A673 (cell line): ENCODE results near the gene CHD5. TPM values are rescaled to one million over a fixed set of nuclear protein-coding genes. Genes with fewer than 3 reads are reported as not detected.

Source experiments
- BruUV-seq: library from RNA; stranded (reverse); fragments of 400-500 nt; replicated peaks from 2 replicates; lab custom pipeline; 2021; lab: Mats Ljungman, UMichigan
- CTCF ChIA-PET: fragments of 300-600 bp; sonication (Branson Sonifier 250); formaldehyde crosslinking; loops from one replicate; lab custom pipeline; 2022; ENCODE audit warnings: antibody characterized with exemption; lab: Charles Lee
- POLR2A ChIA-PET: fragments of 300-600 bp; sonication (Branson Sonifier 250); formaldehyde crosslinking; loops from one replicate; lab custom pipeline; 2022; ENCODE audit warnings: antibody characterized with exemption; ENCODE audit not compliant: low non-redundant PET; lab: Charles Lee
- DNase-seq: peaks from one replicate; pipeline ENCODE4 v3.0.0-alpha.2; 2015; ENCODE audit warnings: low spot score
- H3K27ac ChIP-seq: fragments of 200-600 bp; sonication (generic); 2 replicates; pipeline ENCODE4 v1.5.1; 2016; ENCODE audit warnings: mixed run types, low read depth, mild to moderate bottlenecking, mixed read lengths, antibody characterized with exemption, low read length; ENCODE audit not compliant: poor library complexity, severe bottlenecking
- H3K27me3 ChIP-seq: fragments of 200-600 bp; sonication (generic); replicated peaks from 2 replicates; pipeline ENCODE4 v1.6.1; 2017; ENCODE audit warnings: mixed run types, low read depth, mild to moderate bottlenecking, mixed read lengths, antibody characterized with exemption, low read length; ENCODE audit not compliant: insufficient read depth, poor library complexity
- H3K36me3 ChIP-seq: fragments of 200-600 bp; sonication (generic); 2 replicates; pipeline ENCODE4 v1.6.1; 2016; ENCODE audit warnings: mixed run types, mild to moderate bottlenecking, mixed read lengths, antibody characterized with exemption, low read length; ENCODE audit not compliant: insufficient read depth, poor library complexity, severe bottlenecking
- H3K4me1 ChIP-seq: fragments of 200-600 bp; sonication (generic); 2 replicates; pipeline ENCODE4 v1.6.1; 2017; ENCODE audit warnings: mixed run types, mild to moderate bottlenecking, mixed read lengths, antibody characterized with exemption, low read length; ENCODE audit not compliant: insufficient read depth, poor library complexity, severe bottlenecking
- H3K4me3 ChIP-seq: fragments of 200-600 bp; sonication (generic); 2 replicates; pipeline ENCODE4 v1.5.1; 2016; ENCODE audit warnings: low read depth, mixed run types, mild to moderate bottlenecking, mixed read lengths, low read length; ENCODE audit not compliant: poor library complexity, severe bottlenecking
- H3K9me3 ChIP-seq: fragments of 200-600 bp; sonication (generic); 2 replicates; pipeline ENCODE4 v1.6.1; 2016; ENCODE audit warnings: mixed run types, low read depth, mild to moderate bottlenecking, mixed read lengths, antibody characterized with exemption, low read length; ENCODE audit not compliant: poor library complexity, severe bottlenecking
- EZH2 ChIP-seq: fragments of 200-600 bp; sonication (generic); IDR thresholded peaks from 2 replicates; pipeline ENCODE4 v1.6.1; 2017; ENCODE audit warnings: borderline replicate concordance, low read depth, mild to moderate bottlenecking, mixed read lengths, antibody characterized with exemption, low read length; ENCODE audit not compliant: poor library complexity, severe bottlenecking
- intact Hi-C: fragments of 100-400 bp; cut with micrococcal nuclease; formaldehyde crosslinking; loops from one replicate; pipeline ENCODE4 v1.10.0; 2022; ENCODE audit not compliant: unreplicated experiment
- total RNA-seq: library from RNA; stranded (reverse); gene quantifications from 2 replicates; pipeline ENCODE4 v1.2.3, GENCODE V29; 2021
- TF ChIP-seq, protein P1 (sequence below): fragments of 300-800, 200-600 bp; sonication (generic); conservative IDR thresholded peaks from 2 replicates; pipeline ENCODE4 v1.5.1; 2017; ENCODE audit warnings: low read depth, mild to moderate bottlenecking, antibody characterized with exemption, low read length, moderate library complexity, mixed read lengths

The CHD5 gene
- total RNA-seq, 1 experiment from 2014 or later, result 0.58 TPM

DNA sequence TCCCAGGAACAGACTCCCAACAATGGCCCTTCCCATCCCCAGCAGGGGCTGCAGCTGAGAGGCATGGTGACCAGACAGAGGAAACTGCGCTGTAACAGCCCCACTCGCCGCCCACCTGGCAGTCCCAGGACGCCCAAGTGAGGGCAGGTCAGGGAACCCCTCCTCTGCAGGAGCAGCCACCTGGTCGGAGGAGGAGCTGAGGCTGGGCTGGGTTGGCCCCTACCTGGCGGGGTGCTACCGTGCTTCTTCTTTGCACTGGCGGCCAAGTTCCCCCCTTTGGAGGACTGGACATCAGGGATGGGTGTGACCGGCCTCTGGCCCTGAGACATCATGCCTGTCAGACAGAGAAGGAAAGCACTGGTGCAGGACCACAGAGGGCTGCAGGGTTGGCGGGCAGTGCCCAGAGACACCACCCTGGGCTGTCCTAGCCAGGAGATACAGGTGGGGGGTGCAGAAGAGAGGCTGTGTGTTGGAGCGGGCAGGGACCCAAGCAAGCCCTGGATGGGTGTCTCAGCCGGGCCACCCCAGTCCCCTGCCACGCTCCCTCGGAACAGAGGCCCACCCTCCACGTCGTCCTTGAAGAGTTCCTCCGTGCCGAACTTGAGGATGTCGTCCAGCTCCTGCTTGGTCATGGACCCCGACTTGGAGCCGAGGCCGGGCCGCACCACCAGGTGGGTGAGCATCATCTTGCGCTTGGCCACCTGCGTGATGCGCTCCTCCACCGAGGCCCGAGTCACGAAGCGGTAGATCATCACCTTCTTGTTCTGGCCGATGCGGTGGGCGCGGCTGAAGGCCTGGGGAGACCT, 51.6 kb downstream of the CHD5 start:
- CTCF ChIA-PET, result no interaction called here
- Histone ChIP-seq H3K4me3 (no peak overlapping the region), H3K4me1 (peaks cover 5% of the 10 kb centered on the region), H3K9me3 (no peaks in the 10 kb centered on the region), H3K27me3 (no peaks in the 10 kb centered on the region), H3K36me3 (no peaks in the 10 kb centered on the region), H3K27ac (no peak overlapping the region)
- DNase-seq, result no peak
- intact Hi-C loops, result no loop called here
- TF ChIP-seq EZH2, result no peak
- TF ChIP-seq, protein P1, sequence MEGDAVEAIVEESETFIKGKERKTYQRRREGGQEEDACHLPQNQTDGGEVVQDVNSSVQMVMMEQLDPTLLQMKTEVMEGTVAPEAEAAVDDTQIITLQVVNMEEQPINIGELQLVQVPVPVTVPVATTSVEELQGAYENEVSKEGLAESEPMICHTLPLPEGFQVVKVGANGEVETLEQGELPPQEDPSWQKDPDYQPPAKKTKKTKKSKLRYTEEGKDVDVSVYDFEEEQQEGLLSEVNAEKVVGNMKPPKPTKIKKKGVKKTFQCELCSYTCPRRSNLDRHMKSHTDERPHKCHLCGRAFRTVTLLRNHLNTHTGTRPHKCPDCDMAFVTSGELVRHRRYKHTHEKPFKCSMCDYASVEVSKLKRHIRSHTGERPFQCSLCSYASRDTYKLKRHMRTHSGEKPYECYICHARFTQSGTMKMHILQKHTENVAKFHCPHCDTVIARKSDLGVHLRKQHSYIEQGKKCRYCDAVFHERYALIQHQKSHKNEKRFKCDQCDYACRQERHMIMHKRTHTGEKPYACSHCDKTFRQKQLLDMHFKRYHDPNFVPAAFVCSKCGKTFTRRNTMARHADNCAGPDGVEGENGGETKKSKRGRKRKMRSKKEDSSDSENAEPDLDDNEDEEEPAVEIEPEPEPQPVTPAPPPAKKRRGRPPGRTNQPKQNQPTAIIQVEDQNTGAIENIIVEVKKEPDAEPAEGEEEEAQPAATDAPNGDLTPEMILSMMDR, result no peak
- POLR2A ChIA-PET, result no interaction called here
- BruUV-seq, result no TSS peak

DNA sequence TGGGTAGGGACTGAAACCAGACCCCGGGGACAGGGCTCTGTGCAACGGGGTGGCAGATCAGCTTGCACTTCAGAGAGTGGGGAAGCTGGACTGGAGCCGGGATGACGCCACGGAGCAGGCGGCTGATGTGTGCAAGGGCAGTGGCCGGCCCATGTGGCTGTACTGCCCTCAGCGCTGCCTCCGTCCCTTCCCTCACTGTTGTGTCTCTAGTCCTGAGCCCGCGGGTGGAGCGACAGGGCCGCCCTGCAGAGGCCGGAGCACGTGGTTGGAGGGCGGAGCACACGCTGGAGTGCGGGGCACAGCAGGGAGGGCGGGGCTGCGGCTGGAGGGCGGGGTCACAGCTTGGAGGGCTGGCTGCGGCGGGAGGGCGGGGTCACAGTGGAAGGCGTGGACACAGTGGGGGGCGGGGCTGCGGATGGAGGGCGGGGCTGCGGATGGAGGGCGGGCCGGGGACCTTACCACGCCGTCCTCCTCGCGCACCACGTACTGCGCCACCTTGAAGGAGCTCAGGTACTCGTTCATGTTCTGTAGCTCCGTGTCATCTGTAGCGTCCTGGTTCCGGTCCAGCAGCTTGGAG, 52.4 kb downstream of the CHD5 start:
- DNase-seq, result peak; percentile 86
- CTCF ChIA-PET, result interaction anchor here (0.6 to 0.7 kb wide), 2 partner anchors 286 to 1112 kb away, joined by 6 to 7 read pairs; no protein-coding TSS in a partner anchor
- H3K9me3 ChIP-seq, result no peaks in the 10 kb centered on the region
- TF ChIP-seq, protein P1, result no peak
- no peak for TF ChIP-seq EZH2
- peaks cover 5% of the 10 kb centered on the region for H3K4me1 ChIP-seq
- no peak overlapping the region for H3K27ac ChIP-seq
- POLR2A ChIA-PET, result no interaction called here
- H3K27me3 ChIP-seq, result no peaks in the 10 kb centered on the region
- H3K36me3 ChIP-seq, result no peaks in the 10 kb centered on the region
- no peak overlapping the region for H3K4me3 ChIP-seq
- intact Hi-C loops, result no loop called here
- no TSS peak for BruUV-seq

DNA sequence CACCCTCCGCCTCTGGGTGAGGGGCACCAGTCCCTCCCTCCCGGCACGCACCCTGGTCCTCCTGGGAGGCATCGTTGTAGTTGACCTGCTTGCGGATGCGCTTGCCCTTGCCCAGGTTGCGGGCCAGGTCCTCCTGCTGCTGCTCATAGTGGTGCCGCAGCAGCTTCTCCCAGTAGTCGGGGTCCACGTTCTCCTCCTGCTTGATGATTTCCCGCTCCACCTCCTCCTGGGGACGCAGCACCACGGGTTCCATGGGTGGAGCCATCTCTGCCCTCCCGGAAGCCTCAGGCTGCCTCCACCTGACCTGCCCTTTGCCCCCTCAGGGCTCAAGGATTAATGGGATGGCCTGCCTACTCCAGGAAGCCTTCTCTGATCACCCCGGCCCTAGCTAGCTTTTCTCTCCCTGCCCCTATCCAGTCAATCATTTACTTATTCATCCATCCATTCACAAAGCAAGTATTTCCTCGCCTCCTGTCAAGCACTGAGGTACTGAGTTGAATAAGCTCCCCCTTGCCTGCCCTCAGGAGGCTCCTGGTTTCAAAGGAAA, 53.5 kb downstream of the CHD5 start:
- TF ChIP-seq EZH2, result no peak
- TF ChIP-seq, protein P1, result no peak
- DNase-seq, result no peak
- Histone ChIP-seq H3K4me1 (peaks cover 5% of the 10 kb centered on the region), H3K27me3 (no peaks in the 10 kb centered on the region), H3K9me3 (no peaks in the 10 kb centered on the region), H3K27ac (no peak overlapping the region), H3K36me3 (no peaks in the 10 kb centered on the region), H3K4me3 (no peak overlapping the region)
- no TSS peak for BruUV-seq
- POLR2A ChIA-PET, result no interaction called here
- CTCF ChIA-PET, result interaction anchor here (0.7 kb wide), 1 partner anchor 287 kb away, joined by 6 read pairs; no protein-coding TSS in a partner anchor
- intact Hi-C loops, result no loop called here
